Stimulated activated CD4-positive, alpha-beta T cell treated with anti-CD3 and anti-CD28 coated beads, Interleukin-2, amount 100 ng/mL, for 48 hours (primary cell): ENCODE results near the gene CD27.
"Not testable (repeated sequence)": the region's sequence is repeated elsewhere in the genome, so short reads cannot be mapped to it uniquely, and the experiment has no call there.

Experiments used
- DNase-seq, 2 donors: peaks; one replicate each; pipeline ENCODE4 v3.0.0-alpha.2; 2020

Gene CD27

DNA sequence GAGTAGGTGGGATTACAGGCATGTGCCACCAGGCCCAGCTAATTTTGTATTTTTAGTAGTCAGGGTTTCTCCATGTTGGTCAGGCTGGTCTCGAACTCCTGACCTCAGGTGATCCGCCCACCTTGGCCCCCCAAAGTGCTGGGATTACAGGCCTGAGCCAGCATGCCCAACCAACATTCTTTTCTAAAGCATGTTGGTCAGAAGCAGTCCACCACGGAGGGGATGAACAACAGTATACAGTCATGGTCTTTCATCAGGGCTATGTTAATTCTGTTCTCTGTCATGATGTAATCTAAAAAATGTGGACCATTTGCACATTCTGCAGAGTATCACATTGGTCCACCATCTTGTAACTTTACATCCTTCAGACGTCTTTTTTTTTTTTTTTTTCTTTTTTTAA lies 44.7 kb downstream of the CD27 start:
- no peak for DNase-seq

DNA sequence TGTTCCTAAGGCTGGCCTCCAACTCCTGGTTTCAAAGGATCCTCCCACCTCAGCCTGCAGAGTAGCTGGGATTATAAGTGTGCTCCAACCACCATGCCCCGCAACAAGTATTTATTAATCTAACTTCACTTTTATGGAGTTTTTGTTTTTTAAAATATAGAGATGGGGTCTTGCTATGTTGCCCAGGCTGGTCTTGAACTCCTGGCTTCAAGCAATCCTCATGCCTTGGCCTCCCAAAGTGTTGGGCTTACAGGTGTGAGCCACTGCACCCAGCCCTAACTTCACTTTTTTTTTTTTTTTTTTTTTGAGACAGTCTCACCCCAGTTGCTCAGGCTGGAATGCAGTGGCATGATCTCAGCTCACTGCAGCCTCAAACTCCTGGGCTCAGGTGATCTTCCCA lies 45.9 kb downstream of the CD27 start:
- DNase-seq, result not testable (repeated sequence)

DNA sequence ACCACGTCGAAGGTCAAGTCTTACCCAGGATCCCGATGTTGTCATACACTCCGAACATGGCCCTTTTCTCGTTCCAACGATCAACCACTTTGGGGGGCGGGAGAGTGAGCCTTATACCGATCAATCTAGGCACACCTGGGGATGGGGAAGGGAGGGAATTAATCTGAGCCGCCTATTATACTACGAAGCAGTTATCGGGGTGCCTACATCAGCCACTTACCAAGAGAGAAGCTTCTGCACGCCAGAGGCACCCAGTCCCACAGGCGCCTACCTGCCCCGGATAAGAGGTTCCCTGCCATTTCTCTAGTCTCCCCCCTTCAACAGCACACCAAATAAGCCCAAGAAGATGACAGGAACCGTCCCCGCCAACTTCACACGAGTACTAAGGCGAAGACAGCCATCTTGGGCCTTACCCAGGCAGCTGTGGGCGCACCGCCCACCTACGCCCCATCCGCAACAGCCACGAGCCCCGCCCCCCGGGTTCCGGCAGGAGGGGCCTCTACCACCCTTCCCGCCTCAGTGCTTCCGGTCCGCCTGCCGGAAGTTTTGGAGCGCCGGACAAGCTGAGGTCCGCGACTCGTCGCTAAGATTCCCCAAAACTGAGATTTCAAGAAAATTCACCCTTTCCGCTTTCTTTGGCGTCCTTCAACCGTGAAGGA lies 48.2 kb downstream of the CD27 start, which contains the start of gene MRPL51:
MRPL51 (minus strand) TSS at position 425 of the 659 bp plus-strand sequence; CDS start at position 299, 126 bp downstream.
- peak; percentile 98 for DNase-seq

DNA sequence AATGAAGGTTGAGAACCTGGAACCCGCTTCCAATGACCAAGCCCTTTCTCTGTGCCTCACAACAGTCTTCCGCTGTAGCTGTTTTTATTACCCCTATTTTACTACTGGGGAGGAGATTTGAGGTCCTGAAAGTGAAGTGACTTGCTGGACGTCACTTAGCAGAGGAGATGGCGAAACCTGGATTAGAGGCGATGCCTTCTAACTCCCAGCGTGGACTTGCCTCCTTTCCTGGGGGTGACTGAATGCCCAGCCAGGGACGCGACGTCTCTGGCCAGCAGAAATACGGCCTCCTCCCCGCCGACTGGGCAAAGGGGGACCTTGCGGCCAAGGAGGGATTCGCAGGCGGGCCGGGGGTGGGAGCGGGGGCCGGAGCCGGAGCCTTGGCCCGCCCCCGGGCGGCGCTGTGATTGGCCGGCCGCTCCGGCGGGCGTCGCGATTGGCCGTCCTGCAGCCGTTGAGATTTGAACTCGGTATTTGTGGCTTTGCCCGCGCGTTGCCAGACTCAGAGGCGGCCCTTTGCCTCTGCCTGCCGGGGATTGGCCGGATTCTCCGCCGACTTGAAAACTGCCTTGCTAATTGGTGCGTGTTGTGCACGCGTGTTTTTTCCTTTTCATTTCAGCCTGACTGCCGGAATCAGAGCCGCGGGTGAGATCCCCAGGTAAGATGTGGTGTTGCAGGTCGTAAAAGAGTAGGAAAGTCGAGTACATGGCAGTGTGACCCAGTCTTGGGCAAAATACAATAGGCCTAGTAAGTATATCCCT lies 48.9 kb downstream of the CD27 start, which contains the start of gene NCAPD2:
NCAPD2 (plus strand) TSS at position 606 of the 761 bp plus-strand sequence. CDS start 997 bp downstream, outside the sequence.
- peak; percentile 90 to 92 for DNase-seq

DNA sequence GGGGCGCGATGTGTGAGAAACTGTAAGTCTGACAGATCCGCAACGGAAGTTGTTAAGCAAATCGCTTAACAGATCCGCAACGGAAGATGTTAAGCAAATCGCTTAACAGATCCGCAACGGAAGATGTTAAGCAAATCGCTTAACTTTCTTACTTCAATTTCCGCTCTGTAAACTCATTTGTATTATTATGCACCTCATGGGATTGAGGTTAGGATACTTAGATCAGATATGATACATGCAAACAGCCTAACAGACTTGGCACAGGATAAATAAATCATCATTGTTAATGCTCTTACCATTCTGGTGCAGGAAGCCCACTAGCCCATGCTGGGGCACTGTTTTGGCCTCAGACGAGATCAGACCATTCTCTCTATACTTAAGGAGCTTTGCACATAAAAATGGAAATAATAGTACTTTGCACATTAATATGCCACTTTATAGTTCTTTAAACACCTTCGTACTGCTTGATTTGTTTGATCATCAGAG lies 49.5 kb downstream of the CD27 start:
- DNase-seq, result no peak

DNA sequence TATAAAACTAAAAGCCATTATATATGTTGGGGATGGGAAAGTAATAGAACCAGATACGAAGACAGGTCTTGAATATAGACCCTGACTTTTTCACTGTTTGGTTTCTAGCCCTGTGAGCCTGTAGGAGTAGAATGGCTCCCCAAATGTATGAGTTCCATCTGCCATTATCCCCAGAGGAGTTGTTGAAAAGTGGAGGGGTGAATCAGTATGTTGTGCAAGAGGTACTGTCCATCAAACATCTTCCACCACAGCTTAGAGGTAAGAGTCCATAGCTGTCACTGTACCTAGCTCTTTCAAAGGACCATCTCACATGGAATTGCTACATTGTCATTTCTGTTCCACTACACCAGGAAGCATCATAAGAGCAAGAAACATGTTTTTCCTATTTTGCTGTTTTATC lies 50.2 kb downstream of the CD27 start:
- no peak for DNase-seq

DNA sequence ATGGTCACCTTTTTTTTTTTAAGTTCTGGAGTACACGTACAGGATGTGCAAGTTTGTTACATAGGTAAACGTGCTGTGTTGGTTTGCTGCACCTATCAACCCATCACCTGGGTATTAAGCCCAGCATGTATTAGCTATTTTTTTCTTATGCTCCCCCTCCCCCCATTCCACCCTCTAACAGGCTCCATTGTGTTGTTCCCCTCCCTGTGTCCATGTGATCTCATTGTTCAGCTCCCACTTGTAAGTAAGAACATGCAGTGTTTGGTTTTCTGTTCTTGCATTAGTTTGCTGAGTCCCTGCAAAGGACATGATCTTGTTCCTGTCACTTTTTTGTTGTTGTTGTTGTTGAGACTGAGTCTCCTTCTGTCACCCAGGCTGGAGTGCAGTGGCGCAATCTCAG lies 52.5 kb downstream of the CD27 start:
- DNase-seq, result not testable (repeated sequence)

DNA sequence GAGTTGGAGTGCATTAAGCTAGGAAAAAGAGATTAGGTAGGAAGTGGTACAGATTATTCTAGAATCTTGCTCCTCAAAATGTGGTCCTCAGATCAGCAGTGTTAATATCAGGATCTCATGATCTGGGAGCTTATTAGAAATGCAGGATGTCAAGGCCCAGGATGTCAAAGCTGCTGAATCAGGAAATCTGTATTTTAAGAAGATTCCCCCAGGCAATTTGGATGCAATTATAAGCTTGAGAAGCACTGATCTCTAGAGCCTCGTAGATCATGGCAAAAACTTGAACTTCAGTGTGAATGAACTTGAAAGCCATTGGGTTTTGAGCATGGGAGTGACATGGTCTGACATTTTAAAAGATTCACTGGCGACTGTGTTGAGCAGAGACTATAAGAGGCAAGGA lies 55.7 kb downstream of the CD27 start:
- no peak for DNase-seq
